DOHH2 (cell line): ENCODE data around the gene AGRN.

Source experiments
- H3F3A ChIP-seq: fragments of 200-600 bp; sonication (generic), shearing (Covaris generic); 2 replicates; pipeline ENCODE4 v1.6.0; 2016; ENCODE audit warnings: antibody characterized with exemption, mild to moderate bottlenecking; ENCODE audit not compliant: control insufficient read depth, insufficient read depth
- H3K27ac ChIP-seq: fragments of 200-600 bp; sonication (generic); 2 replicates; pipeline ENCODE4 v1.5.1; 2014; ENCODE audit warnings: low read depth, mild to moderate bottlenecking, low read length, moderate library complexity
- H3K27me3 ChIP-seq: fragments of 200-600 bp; sonication (generic); 2 replicates; pipeline ENCODE4 v1.6.1; 2014; ENCODE audit warnings: mild to moderate bottlenecking, low read length, mixed read lengths; ENCODE audit not compliant: control insufficient read depth
- H3K36me3 ChIP-seq: fragments of 200-600 bp; sonication (generic); 2 replicates; pipeline ENCODE4 v1.6.1; 2014; ENCODE audit warnings: mild to moderate bottlenecking, low read length, moderate library complexity, mixed read lengths; ENCODE audit not compliant: control insufficient read depth
- H3K4me1 ChIP-seq: fragments of 200-600 bp; sonication (generic); 2 replicates; pipeline ENCODE4 v1.6.1; 2014; ENCODE audit warnings: mild to moderate bottlenecking, low read length, mixed read lengths; ENCODE audit not compliant: control insufficient read depth
- H3K4me2 ChIP-seq: fragments of 200-600 bp; sonication (generic); 2 replicates; pipeline ENCODE4 v1.6.0; 2014; ENCODE audit warnings: mild to moderate bottlenecking, low read length, moderate library complexity
- H3K4me3 ChIP-seq: fragments of 200-600 bp; sonication (generic); 2 replicates; pipeline ENCODE4 v1.5.1; 2014; ENCODE audit warnings: mild to moderate bottlenecking, low read length, mixed read lengths
- H3K79me2 ChIP-seq: fragments of 200-600 bp; sonication (generic); 2 replicates; pipeline ENCODE4 v1.6.1; 2014; ENCODE audit warnings: mild to moderate bottlenecking, low read length, mixed read lengths; ENCODE audit not compliant: control insufficient read depth
- H3K9me2 ChIP-seq: fragments of 200-600 bp; sonication (generic); replicated peaks from 2 replicates; pipeline ENCODE4 v1.6.1; 2014; ENCODE audit warnings: mild to moderate bottlenecking, low read length, mixed read lengths; ENCODE audit not compliant: control insufficient read depth
- H3K9me3 ChIP-seq: fragments of 200-600 bp; sonication (generic); 2 replicates; pipeline ENCODE4 v1.6.1; 2014; ENCODE audit warnings: antibody characterized with exemption, low read length, mixed read lengths; ENCODE audit not compliant: control insufficient read depth, insufficient read depth
- H4K20me1 ChIP-seq: fragments of 200-600 bp; sonication (generic); 2 replicates; pipeline ENCODE4 v1.6.0; 2014; ENCODE audit warnings: low read depth, mild to moderate bottlenecking, antibody characterized with exemption, low read length, moderate library complexity; ENCODE audit not compliant: control insufficient read depth, insufficient read depth
- CTCF ChIP-seq: fragments of 200-600 bp; sonication (generic); IDR thresholded peaks from one replicate; pipeline ENCODE4 v1.5.1; 2014; ENCODE audit warnings: antibody characterized with exemption, mild to moderate bottlenecking, low read depth, low read length; ENCODE audit not compliant: poor library complexity, severe bottlenecking
- EZH2phosphoT487 ChIP-seq: fragments of 200-600 bp; sonication (generic); IDR thresholded peaks from 2 replicates; pipeline ENCODE4 v1.6.1; 2017; ENCODE audit warnings: borderline replicate concordance, mild to moderate bottlenecking, antibody characterized with exemption, low read length, moderate library complexity, mixed read lengths

Gene AGRN

GRCh38 chr1:980602-981395, 39.1 kb upstream of the AGRN start:
- H3K36me3 ChIP-seq: no peaks in the 10 kb centered on the region
- no peak for TF ChIP-seq CTCF
- no peak for TF ChIP-seq EZH2phosphoT487
- H3F3A ChIP-seq: no peaks in the 10 kb centered on the region
- no peak overlapping the region for H3K4me3 ChIP-seq
- no peaks in the 10 kb centered on the region for H3K9me3 ChIP-seq
- peaks cover 3% of the 10 kb centered on the region; the same call in 1 of the 2 replicates for H3K4me1 ChIP-seq
- H3K79me2 ChIP-seq: no peaks in the 10 kb centered on the region
- H3K9me2 ChIP-seq: no peaks in the 10 kb centered on the region
- H3K27ac ChIP-seq: no peak overlapping the region
- H3K27me3 ChIP-seq: peaks cover 4% of the 10 kb centered on the region
- H4K20me1 ChIP-seq: no peaks in the 10 kb centered on the region
- H3K4me2 ChIP-seq: no peak overlapping the region

- no peaks in the 10 kb centered on the region for H3F3A ChIP-seq
- H3K36me3 ChIP-seq: no peaks in the 10 kb centered on the region
- H3K9me3 ChIP-seq: no peaks in the 10 kb centered on the region
- H3K9me2 ChIP-seq: no peaks in the 10 kb centered on the region
- H3K4me1 ChIP-seq: no peaks in the 10 kb centered on the region
- peaks cover 6% of the 10 kb centered on the region for H3K27me3 ChIP-seq
- TF ChIP-seq CTCF: no peak
- TF ChIP-seq EZH2phosphoT487: no peak
- no peak overlapping the region for H3K4me2 ChIP-seq
- H4K20me1 ChIP-seq: no peaks in the 10 kb centered on the region
- no peak overlapping the region for H3K4me3 ChIP-seq
- H3K27ac ChIP-seq: no peak overlapping the region
- H3K79me2 ChIP-seq: no peaks in the 10 kb centered on the region
Measured at GRCh38 chr1:981491-981954, 38.4 kb upstream of the AGRN start.

GRCh38 chr1:981955-982558, 37.9 kb upstream of the AGRN start, which contains the start of gene PERM1:
Gene PERM1, minus strand, starts transcription at chr1:982093. Its CDS starts 1,064 bp downstream, at chr1:981029.
- TF ChIP-seq EZH2phosphoT487: no peak
- no peak for TF ChIP-seq CTCF
- Histone ChIP-seq H3K9me3 (no peaks in the 10 kb centered on the region), H3F3A (no peaks in the 10 kb centered on the region), H3K27me3 (peaks cover 6% of the 10 kb centered on the region), H3K27ac (no peak within 1 kb of the TSS), H3K4me1 (no peaks in the 10 kb centered on the region), H3K79me2 (no peaks in the 10 kb centered on the region), H3K36me3 (no peaks in the 10 kb centered on the region), H3K9me2 (no peaks in the 10 kb centered on the region), H3K4me3 (no peak within 1 kb of the TSS), H3K4me2 (no peak within 1 kb of the TSS), H4K20me1 (no peaks in the 10 kb centered on the region)
